AG09309 (cell line): ENCODE results near the gene NSUN6.
"Not testable (repeated sequence)": the region's sequence is repeated elsewhere in the genome, so short reads cannot be mapped to it uniquely, and the experiment has no call there.

Source experiments
- DNase-seq: peaks from one replicate; pipeline ENCODE4 v3.0.0-alpha.2; 2010; ENCODE audit warnings: low read depth
- H3K4me3 ChIP-seq: 2 replicates; pipeline ENCODE4 v1.5.1; 2011; ENCODE audit warnings: mild to moderate bottlenecking, low read depth, low read length, moderate library complexity; ENCODE audit not compliant: control insufficient read depth
- CTCF ChIP-seq: IDR thresholded peaks from 2 replicates; pipeline ENCODE4 v1.5.1; 2011; ENCODE audit warnings: mild to moderate bottlenecking, low read depth, low read length, inconsistent platforms; ENCODE audit not compliant: insufficient read depth, control insufficient read depth; ENCODE audit errors: missing control alignments

NSUN6 gene

GRCh38 chr10:18571076-18571475, 80.3 kb downstream of the NSUN6 start:
- TF ChIP-seq CTCF, result no peak
- DNase-seq, result no peak
- H3K4me3 ChIP-seq, result no peak overlapping the region

GRCh38 chr10:18570386-18570785, 81.0 kb downstream of the NSUN6 start:
- DNase-seq, H3K4me3 ChIP-seq: not testable (repeated sequence)

- no peak overlapping the region for H3K4me3 ChIP-seq
- TF ChIP-seq CTCF, result no peak
- DNase-seq, result no peak
These were observed 84.0 kb downstream of the NSUN6 start for GRCh38 chr10:18567343-18567856.

- TF ChIP-seq CTCF, result no peak
- no peak overlapping the region for H3K4me3 ChIP-seq
- no peak for DNase-seq
These were observed 85.2 kb downstream of the NSUN6 start for GRCh38 chr10:18566177-18566576.

- DNase-seq, result no peak
- TF ChIP-seq CTCF, result no peak
- H3K4me3 ChIP-seq, result no peak overlapping the region
These were observed 86.4 kb downstream of the NSUN6 start for GRCh38 chr10:18565006-18565405.

GRCh38 chr10:18563003-18563726, 88.2 kb downstream of the NSUN6 start:
- no peak for TF ChIP-seq CTCF
- H3K4me3 ChIP-seq, result no peak overlapping the region
- no peak for DNase-seq

- no peak for DNase-seq
- no peak for TF ChIP-seq CTCF
- no peak overlapping the region for H3K4me3 ChIP-seq
These were observed 89.4 kb downstream of the NSUN6 start for GRCh38 chr10:18561861-18562551.
